Vagina (tissue), 2 donors: ENCODE measurements around the gene KCNS1.

Experiments used
- POLR2A ChIP-seq, 2 donors: fragments of 450-650 bp; IDR thresholded peaks; one replicate each; pipeline ENCODE4 v1.6.1; 2017; ENCODE audit warnings: antibody characterized with exemption in 2 of 2, mild to moderate bottlenecking in 2 of 2, moderate library complexity in 2 of 2
- POLR2AphosphoS5 ChIP-seq, 2 donors: sonication (generic); formaldehyde crosslinking; IDR thresholded peaks; one replicate each; pipeline ENCODE4 v1.9.0; 2017; ENCODE audit warnings: antibody characterized with exemption in 2 of 2, mild to moderate bottlenecking in 2 of 2, low read depth in 1 of 2; ENCODE audit not compliant: insufficient read depth in 1 of 2
- TF ChIP-seq, protein P1 (sequence below), 3 experiments: fragments of 450-650 bp in 2 of 3; fragments of 200-600 bp in 1 of 3; sonication (generic) in 1 of 3; IDR thresholded peaks; one replicate each; pipeline ENCODE4 v1.5.1; 2017 to 2019; ENCODE audit warnings: antibody characterized with exemption in 3 of 3, mild to moderate bottlenecking in 2 of 3, moderate library complexity in 2 of 3

DNA sequence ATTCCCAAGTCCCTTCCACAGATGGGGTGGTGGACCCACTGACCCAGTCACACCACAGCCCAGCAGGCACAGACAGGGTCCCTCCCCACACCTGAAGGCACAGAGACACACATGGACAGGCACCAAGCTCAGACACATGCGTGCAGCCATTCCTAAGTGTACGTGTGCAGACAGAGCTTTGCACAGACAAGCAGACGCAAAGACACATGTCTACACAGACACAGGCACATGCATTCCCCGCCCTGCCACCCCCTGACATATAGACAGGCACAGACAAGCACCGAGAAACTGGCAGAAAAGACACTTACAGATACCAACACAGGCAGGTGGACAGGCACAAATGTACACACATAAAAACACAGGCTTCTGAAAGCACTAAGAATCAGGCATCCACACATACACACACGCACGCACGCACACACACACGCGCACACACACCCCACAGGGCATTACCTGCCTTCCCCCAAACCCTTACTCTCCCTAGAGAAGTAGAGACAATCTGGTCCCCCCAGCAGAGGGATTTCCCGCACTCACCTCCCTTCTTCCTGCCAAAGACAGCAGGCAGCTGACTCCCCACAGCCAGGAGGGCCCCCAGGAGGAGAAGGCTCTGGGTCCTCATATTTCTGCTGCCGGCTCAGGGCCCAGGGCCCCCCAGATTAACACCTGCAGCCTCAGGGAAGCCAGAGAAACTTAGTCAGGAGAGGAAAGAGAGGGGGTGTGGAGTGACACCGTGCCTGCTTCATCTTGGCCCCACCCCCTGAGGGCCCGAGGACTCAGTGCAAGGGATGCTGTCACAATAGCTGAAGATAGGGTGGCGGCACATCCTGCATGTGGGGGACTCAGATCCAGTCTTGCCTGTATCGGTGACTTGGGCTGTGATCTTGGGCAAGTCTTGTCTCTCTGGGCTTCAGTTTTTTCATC, 13.8 kb upstream of the KCNS1 start, which contains the start of gene WFDC5:
- TF ChIP-seq, protein P1, sequence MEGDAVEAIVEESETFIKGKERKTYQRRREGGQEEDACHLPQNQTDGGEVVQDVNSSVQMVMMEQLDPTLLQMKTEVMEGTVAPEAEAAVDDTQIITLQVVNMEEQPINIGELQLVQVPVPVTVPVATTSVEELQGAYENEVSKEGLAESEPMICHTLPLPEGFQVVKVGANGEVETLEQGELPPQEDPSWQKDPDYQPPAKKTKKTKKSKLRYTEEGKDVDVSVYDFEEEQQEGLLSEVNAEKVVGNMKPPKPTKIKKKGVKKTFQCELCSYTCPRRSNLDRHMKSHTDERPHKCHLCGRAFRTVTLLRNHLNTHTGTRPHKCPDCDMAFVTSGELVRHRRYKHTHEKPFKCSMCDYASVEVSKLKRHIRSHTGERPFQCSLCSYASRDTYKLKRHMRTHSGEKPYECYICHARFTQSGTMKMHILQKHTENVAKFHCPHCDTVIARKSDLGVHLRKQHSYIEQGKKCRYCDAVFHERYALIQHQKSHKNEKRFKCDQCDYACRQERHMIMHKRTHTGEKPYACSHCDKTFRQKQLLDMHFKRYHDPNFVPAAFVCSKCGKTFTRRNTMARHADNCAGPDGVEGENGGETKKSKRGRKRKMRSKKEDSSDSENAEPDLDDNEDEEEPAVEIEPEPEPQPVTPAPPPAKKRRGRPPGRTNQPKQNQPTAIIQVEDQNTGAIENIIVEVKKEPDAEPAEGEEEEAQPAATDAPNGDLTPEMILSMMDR (IDR thresholded peaks at IDR 0.05), result no peak
- TF ChIP-seq POLR2A (IDR thresholded peaks at IDR 0.05), result no peak
- peak in 1 of 2 donors; percentile 29 for TF ChIP-seq POLR2AphosphoS5 (IDR thresholded peaks at IDR 0.05; ENCODE audit: insufficient read depth in 1 of 2, low read depth in 1 of 2)
